Measurements from ENCODE around the gene ATP10D. TPM values are rescaled to one million over a fixed set of nuclear protein-coding genes. Genes with fewer than 3 reads are reported as not detected.
"Not testable (repeated sequence)": the region's sequence is repeated elsewhere in the genome, so short reads cannot be mapped to it uniquely, and the experiment has no call there.

Gene ATP10D
- total RNA-seq, 8 experiments from 2014 or later, result 1.7 to 26.6 (median 10.3) TPM

DNA sequence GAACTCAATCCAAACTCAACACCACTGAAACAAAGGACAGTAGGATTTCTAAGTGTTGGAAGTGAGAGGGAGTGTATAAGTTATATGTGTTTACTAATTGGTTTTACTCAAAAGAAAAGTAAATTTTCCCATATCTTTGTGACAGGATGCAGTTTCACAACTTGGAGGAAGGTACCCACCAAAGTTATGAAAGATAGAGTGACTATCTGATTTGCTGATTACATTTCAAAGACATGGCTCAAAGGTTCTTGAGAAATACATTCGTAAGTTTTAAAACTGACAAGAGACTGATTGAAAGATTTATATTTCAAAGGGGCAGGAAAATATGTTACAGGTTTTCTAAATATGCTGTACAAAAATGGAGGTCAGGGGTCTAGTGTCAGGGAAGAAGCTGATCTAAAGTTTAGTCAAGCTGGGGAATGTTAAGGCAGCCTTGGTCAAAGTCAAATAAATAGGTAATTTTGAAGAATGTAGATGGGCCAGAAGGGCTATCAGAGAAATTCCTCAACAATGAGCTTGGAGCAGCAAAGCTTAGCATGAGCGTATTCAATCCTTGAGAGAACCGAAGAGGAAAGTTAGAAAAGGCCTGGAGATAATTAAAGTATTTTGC lies 11.8 kb upstream of the ATP10D start:
- in situ Hi-C loops (cut with MboI; ENCODE audit: low pct_unique_long_range_greater_than_20kb in 2 of 9, low sequenced_read_pairs in 9 of 9, unreplicated experiment in 9 of 9), result no loop called here
- Histone ChIP-seq H3K4me3 (no peak overlapping the region), H3K4me1 (replicated peaks in 1 of 2) (peaks cover 0 to 7% of the 10 kb centered on the region in 2 donors), H3K27ac (no peak overlapping the region)
- WGBS, 10 experiments, result 66 to 100% (median 85%) methylated on average over 1 to 3 of the region's 3 CpGs
- no peak for ATAC-seq (replicated peaks in 6 of 8)

GRCh38 chr4:47474799-47475198 lies 10.3 kb upstream of the ATP10D start:
- no peak for ATAC-seq (replicated peaks in 6 of 8)
- WGBS, 10 experiments, result 29 to 94% (median 80%) methylated on average over 1 to 4 of the region's 4 CpGs; no CpG with 5 or more reads in 1 of the 10 experiments
- H3K4me1 ChIP-seq (replicated peaks in 1 of 2), result peaks cover 0 to 7% of the 10 kb centered on the region in 2 donors
- H3K4me3 ChIP-seq, result no peak overlapping the region
- H3K27ac ChIP-seq, result no peak overlapping the region
- in situ Hi-C loops (cut with MboI; ENCODE audit: low pct_unique_long_range_greater_than_20kb in 2 of 9, low sequenced_read_pairs in 9 of 9, unreplicated experiment in 9 of 9), result no loop called here

- in situ Hi-C loops (cut with MboI; ENCODE audit: low pct_unique_long_range_greater_than_20kb in 2 of 9, low sequenced_read_pairs in 9 of 9, unreplicated experiment in 9 of 9), result no loop called here
- ATAC-seq (replicated peaks in 6 of 8), result peak in 2 of 8 experiments; percentile 32 to 37
- peaks cover 0 to 7% of the 10 kb centered on the region in 2 donors for H3K4me1 ChIP-seq (replicated peaks in 1 of 2)
- no peak overlapping the region for H3K27ac ChIP-seq
- 0 to 71% (median 60%) methylated on average over 1 of the region's 1 CpG; no CpG with 5 or more reads in 5 of the 10 experiments for WGBS, 10 experiments
- H3K4me3 ChIP-seq, result no peak overlapping the region
These were observed 9.7 kb upstream of the ATP10D start for GRCh38 chr4:47475411-47475810.

- peaks cover 0 to 5% of the 10 kb centered on the region in 2 donors for H3K4me1 ChIP-seq (replicated peaks in 1 of 2)
- no peak overlapping the region for H3K4me3 ChIP-seq
- WGBS, 10 experiments, result 20 to 100% (median 73%) methylated on average over 1 to 3 of the region's 4 CpGs; no CpG with 5 or more reads in 2 of the 10 experiments
- ATAC-seq (replicated peaks in 6 of 8), result peak in 3 of 8 experiments; percentile 22 to 79 (median 55)
- in situ Hi-C loops (cut with MboI; ENCODE audit: low pct_unique_long_range_greater_than_20kb in 2 of 9, low sequenced_read_pairs in 9 of 9, unreplicated experiment in 9 of 9), result no loop called here
- H3K27ac ChIP-seq, result no peak overlapping the region
These were observed 6.3 kb upstream of the ATP10D start for GRCh38 chr4:47478804-47479203.

- 28 to 100% (median 77%) methylated on average over 2 to 4 of the region's 4 CpGs for WGBS, 10 experiments
- Histone ChIP-seq H3K4me1 (replicated peaks in 1 of 2) (peaks cover 3 to 5% of the 10 kb centered on the region in 2 donors), H3K27ac (no peak overlapping the region), H3K4me3 (no peak overlapping the region)
- no peak for ATAC-seq (replicated peaks in 6 of 8)
- in situ Hi-C loops (cut with MboI; ENCODE audit: low pct_unique_long_range_greater_than_20kb in 2 of 9, low sequenced_read_pairs in 9 of 9, unreplicated experiment in 9 of 9), result no loop called here
These were observed 2.7 kb upstream of the ATP10D start for GRCh38 chr4:47482326-47482725.

DNA sequence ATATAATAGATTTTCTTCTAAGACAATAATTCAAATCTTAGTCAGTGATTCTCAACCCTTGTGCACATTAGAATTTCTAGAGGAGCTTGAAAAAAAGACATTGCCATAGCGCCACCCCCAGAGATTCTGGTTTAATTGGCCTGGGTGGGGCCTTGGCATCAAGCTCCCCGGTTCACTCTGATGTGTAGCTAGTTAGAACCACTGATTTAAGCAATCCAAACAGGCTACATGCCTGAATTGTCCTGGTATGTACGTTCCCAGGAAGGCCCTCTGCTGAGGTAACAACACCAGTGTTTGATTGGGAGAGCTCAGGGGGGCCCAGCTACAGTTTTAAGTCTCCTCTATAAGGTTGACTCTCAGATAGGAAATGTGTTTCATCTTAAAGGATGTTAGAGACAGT lies 1.3 kb upstream of the ATP10D start:
- Histone ChIP-seq H3K4me1 (replicated peaks in 1 of 2) (peaks cover 3 to 5% of the 10 kb centered on the region in 2 donors), H3K4me3 (no peak overlapping the region), H3K27ac (no peak overlapping the region)
- 20 to 100% (median 64%) methylated on average over 1 to 2 of the region's 3 CpGs; no CpG with 5 or more reads in 4 of the 10 experiments for WGBS, 10 experiments
- ATAC-seq (replicated peaks in 6 of 8), result no peak
- in situ Hi-C loops (cut with MboI; ENCODE audit: low pct_unique_long_range_greater_than_20kb in 2 of 9, low sequenced_read_pairs in 9 of 9, unreplicated experiment in 9 of 9), result no loop called here

GRCh38 chr4:47484168-47484567 lies 907 bp upstream of the ATP10D start:
- 60 to 100% (median 100%) methylated on average over 1 to 2 of the region's 3 CpGs; no CpG with 5 or more reads in 6 of the 10 experiments for WGBS, 10 experiments

DNA sequence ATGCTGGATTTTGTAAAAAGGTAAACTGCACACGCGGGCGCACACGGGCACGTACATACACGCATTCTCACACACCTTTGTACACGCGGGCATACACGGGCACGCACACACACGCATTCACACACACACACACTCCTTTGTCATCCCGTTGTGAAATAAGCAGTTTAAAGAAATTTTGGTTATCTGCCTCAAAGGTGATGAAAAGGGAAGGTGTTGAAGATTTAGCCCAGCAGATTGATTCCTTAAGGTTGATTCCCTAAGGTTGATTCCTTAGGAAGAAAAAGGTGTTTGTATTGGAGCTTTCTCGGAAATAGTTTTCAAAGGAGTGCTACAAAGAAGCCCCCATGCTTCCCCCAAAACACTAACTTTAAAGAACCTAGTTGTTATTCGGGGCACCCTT lies 693 bp downstream of the ATP10D start:
- ATAC-seq (replicated peaks in 6 of 8), result peak in 1 of 8 experiments; percentile 5
- 0 to 6% (median 0%) methylated on average over 1 to 8 of the region's 14 CpGs; no CpG with 5 or more reads in 1 of the 10 experiments for WGBS, 10 experiments
- Histone ChIP-seq H3K4me3 (peak overlapping the region; percentile 49 to 75 (median 54)), H3K27ac (no peak overlapping the region), H3K4me1 (replicated peaks in 1 of 2) (peaks cover 3 to 5% of the 10 kb centered on the region in 2 donors)
- in situ Hi-C loops (cut with MboI; ENCODE audit: low pct_unique_long_range_greater_than_20kb in 2 of 9, low sequenced_read_pairs in 9 of 9, unreplicated experiment in 9 of 9), result no loop called here

More at GRCh38 chr4:47484168-47484567, 907 bp upstream of the ATP10D start:
- in situ Hi-C loops (cut with MboI; ENCODE audit: low pct_unique_long_range_greater_than_20kb in 2 of 9, low sequenced_read_pairs in 9 of 9, unreplicated experiment in 9 of 9), result no loop called here
- ATAC-seq (replicated peaks in 6 of 8), result no peak
- no peak overlapping the region for H3K4me3 ChIP-seq
- no peak overlapping the region for H3K27ac ChIP-seq
- peaks cover 3 to 5% of the 10 kb centered on the region in 2 donors for H3K4me1 ChIP-seq (replicated peaks in 1 of 2)

DNA sequence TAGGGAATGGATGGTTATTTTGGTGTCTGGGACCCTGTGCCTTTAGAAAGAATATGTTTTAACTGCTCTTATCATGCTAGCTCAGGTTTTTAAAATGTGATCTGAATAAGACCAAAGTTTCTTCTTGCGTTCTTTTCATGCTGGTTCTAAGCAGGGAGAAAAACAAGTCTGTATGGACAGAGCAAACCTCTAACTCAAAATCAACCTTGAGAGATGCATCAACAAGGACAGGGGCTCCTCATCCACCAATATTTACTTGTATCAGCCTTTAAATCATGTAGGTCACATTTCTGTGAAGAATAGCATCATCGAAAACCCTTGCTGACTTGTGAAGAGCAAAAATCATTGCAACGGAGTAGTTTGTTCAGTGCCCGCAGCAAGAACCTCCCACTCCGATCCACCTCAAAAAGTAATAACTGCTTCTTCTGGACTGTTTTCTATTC lies 1.2 kb downstream of the ATP10D start:
- H3K4me3 ChIP-seq, result peak overlapping the region; percentile 49 to 75 (median 54)
- whole genome bisulfite sequencing, 10 experiments, result 0 to 82% (median 43%) methylated on average over 1 to 5 of the region's 5 CpGs
- in situ Hi-C loops (cut with MboI; ENCODE audit: low pct_unique_long_range_greater_than_20kb in 2 of 9, low sequenced_read_pairs in 9 of 9, unreplicated experiment in 9 of 9), result no loop called here
- ATAC-seq (replicated peaks in 6 of 8), result no peak
- peaks cover 3 to 5% of the 10 kb centered on the region in 2 donors for H3K4me1 ChIP-seq (replicated peaks in 1 of 2)
- no peak overlapping the region for H3K27ac ChIP-seq

DNA sequence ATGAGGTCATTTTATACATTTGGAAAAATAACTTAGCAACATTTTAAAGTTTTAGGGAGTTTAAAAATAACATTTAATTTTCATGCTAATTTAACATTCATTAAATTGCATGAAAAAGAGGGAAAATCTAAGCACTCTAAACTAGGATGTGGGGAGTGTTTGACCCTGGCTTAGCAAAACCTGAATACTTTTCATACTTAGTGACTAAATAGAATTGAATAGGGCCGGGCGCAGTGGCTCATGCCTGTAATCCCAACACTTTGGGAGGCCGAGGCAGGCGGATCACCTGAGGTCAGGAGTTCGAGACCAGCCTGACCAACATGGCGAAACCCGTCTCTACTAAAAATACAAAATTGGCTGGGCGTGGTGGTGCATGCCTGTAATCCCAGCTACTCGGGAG lies 1.7 kb downstream of the ATP10D start:
- in situ Hi-C loops (cut with MboI; ENCODE audit: low pct_unique_long_range_greater_than_20kb in 2 of 9, low sequenced_read_pairs in 9 of 9, unreplicated experiment in 9 of 9); H3K27ac ChIP-seq; ATAC-seq (replicated peaks in 6 of 8); H3K4me3 ChIP-seq; H3K4me1 ChIP-seq (replicated peaks in 1 of 2): not testable (repeated sequence)
- 81 to 100% (median 96%) methylated on average over 1 to 5 of the region's 9 CpGs for WGBS, 10 experiments

DNA sequence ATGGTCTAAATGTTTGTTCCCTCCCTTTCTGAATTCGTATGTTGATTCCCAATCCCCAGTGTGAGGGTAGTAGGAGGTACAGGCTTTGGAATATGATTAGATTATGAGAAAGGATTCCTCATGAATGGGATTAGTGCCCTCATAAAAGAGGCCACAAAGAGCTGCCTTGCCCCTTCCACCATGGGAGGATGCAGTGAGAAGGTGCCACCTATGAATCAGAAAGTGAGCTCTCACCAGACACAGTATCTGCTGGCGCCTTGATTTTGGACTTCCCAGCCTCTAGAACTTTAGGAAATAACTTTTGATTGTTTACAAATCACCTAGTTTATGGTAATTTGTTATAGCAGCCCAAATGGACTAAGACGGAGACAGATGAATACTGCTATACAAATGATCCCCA lies 3.6 kb downstream of the ATP10D start:
- 13 to 67% (median 52%) methylated on average over 1 to 3 of the region's 3 CpGs; no CpG with 5 or more reads in 1 of the 10 experiments for WGBS, 10 experiments
- ATAC-seq (replicated peaks in 6 of 8), result no peak
- H3K4me1 ChIP-seq (replicated peaks in 1 of 2), result peaks cover 3 to 5% of the 10 kb centered on the region in 2 donors
- in situ Hi-C loops (cut with MboI; ENCODE audit: low pct_unique_long_range_greater_than_20kb in 2 of 9, low sequenced_read_pairs in 9 of 9, unreplicated experiment in 9 of 9), result no loop called here
- no peak overlapping the region for H3K4me3 ChIP-seq
- H3K27ac ChIP-seq, result no peak overlapping the region

DNA sequence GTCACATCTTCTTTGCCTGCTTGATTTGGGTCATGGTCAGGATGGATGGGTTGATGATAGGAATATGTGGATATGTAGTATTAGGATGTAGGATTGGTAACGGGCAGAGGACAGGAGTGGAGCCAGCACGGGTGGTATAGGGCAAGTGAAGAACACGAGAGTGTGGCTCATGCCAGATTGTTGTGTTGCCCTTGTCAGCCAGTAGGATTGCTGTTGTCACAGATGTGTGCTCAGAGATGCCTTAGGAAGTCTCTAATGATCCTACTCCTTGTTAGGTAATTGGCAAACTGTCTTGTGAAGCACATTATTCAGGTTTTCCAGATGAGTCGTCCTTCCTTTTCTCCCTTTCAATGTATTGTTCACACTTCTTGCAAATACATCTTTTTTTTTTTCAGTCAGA lies 5.5 kb downstream of the ATP10D start:
- in situ Hi-C loops (cut with MboI; ENCODE audit: low pct_unique_long_range_greater_than_20kb in 2 of 9, low sequenced_read_pairs in 9 of 9, unreplicated experiment in 9 of 9), result no loop called here
- Histone ChIP-seq H3K4me1 (replicated peaks in 1 of 2) (peaks cover 3 to 5% of the 10 kb centered on the region in 2 donors), H3K27ac (no peak overlapping the region), H3K4me3 (no peak overlapping the region)
- peak in 4 of 8 experiments; percentile 40 to 88 (median 74) for ATAC-seq (replicated peaks in 6 of 8)
- 37 to 88% (median 60%) methylated on average over 1 to 4 of the region's 4 CpGs; no CpG with 5 or more reads in 3 of the 10 experiments for WGBS, 10 experiments

- H3K4me3 ChIP-seq, result no peak overlapping the region
- no peaks in the 10 kb centered on the region for H3K4me1 ChIP-seq (replicated peaks in 1 of 2)
- no peak for ATAC-seq (replicated peaks in 6 of 8)
- 88 to 100% (median 92%) methylated on average over 2 of the region's 3 CpGs; no CpG with 5 or more reads in 3 of the 10 experiments for WGBS, 10 experiments
- in situ Hi-C loops (cut with MboI; ENCODE audit: low pct_unique_long_range_greater_than_20kb in 2 of 9, low sequenced_read_pairs in 9 of 9, unreplicated experiment in 9 of 9), result no loop called here
- H3K27ac ChIP-seq, result no peak overlapping the region
These were observed 8.4 kb downstream of the ATP10D start for GRCh38 chr4:47493238-47494123.

All from motor neuron (in vitro differentiated cells).